Ovary (tissue), 9 donors: ENCODE measurements around the gene NRTN. TPM values are rescaled to one million over a fixed set of nuclear protein-coding genes. Genes with fewer than 3 reads are reported as not detected.
A peak's percentile ranks its signal among the peaks of the same experiment; 100 is the strongest.
"Not testable (repeated sequence)": the region's sequence is repeated elsewhere in the genome, so short reads cannot be mapped to it uniquely, and the experiment has no call there.

Experiments used
- DNase-seq, 5 donors: peaks; one replicate each; pipeline ENCODE4 v3.0.0-alpha.2; 2019 to 2020
- H3K27ac ChIP-seq, 2 donors: fragments of 200-600 bp; one replicate each; pipeline versions ENCODE4 v1.5.1 to v1.8.0; 2019 to 2022
- H3K27me3 ChIP-seq: fragments of 200-600 bp; one replicate; pipeline ENCODE4 v1.8.0; 2022
- H3K36me3 ChIP-seq: fragments of 200-600 bp; sonication (generic); one replicate; pipeline ENCODE4 v1.5.1; 2019
- H3K4me1 ChIP-seq: one replicate; pipeline ENCODE4 v1.8.1; 2013; ENCODE audit warnings: mild to moderate bottlenecking, moderate library complexity; ENCODE audit not compliant: insufficient read depth
- H3K4me3 ChIP-seq: fragments of 200-600 bp; sonication (generic); one replicate; pipeline ENCODE4 v1.5.1; 2017
- H3K9me3 ChIP-seq, 2 donors: fragments of 200-600 bp in 1 of 2; sonication (generic) in 1 of 2; one replicate each; pipeline versions ENCODE4 v1.5.1 to v1.8.1; 2013 to 2019; ENCODE audit warnings: mild to moderate bottlenecking in 1 of 2, moderate library complexity in 1 of 2
- EP300 ChIP-seq: sonication (generic); formaldehyde crosslinking; IDR thresholded peaks from one replicate; pipeline ENCODE4 v1.6.1; 2017; ENCODE audit warnings: antibody characterized with exemption
- POLR2A ChIP-seq: fragments of 450-650 bp; IDR thresholded peaks from one replicate; pipeline ENCODE4 v1.6.1; 2017; ENCODE audit warnings: antibody characterized with exemption, mild to moderate bottlenecking, moderate library complexity
- WGBS, 3 donors: extraction: QIAGEN DNeasy Blood & Tissue Kit in 1 of 3; methylation state at CpG; one replicate each; pipeline versions ENCODE4 v1.1.5 to v1.1.7; 2013 to 2017; 5-methylcytosine and 5-hydroxymethylcytosine counted together
- intact Hi-C, 4 donors: fragments of 100-400 bp; cut with DNase I; formaldehyde crosslinking; loops; one replicate each; pipeline versions ENCODE4 v1.11.0 to v1.15.1; 2022 to 2023
- polyA plus RNA-seq, 2 donors: library from polyadenylated mRNA; stranded (reverse); fragments of 200-250 nt in 1 of 2; fragments of 350-450 nt in 1 of 2; fragmentation: Illumina TruSeq in 1 of 2; extraction: RNeasy Lipid Tissue Mini Kit (QIAGEN cat#74804) in 1 of 2; gene quantifications; one replicate each; pipeline ENCODE4 v1.2.3, GENCODE V29; 2013 to 2014
- total RNA-seq, 7 donors: library from RNA; depleted of rRNA in 2 of 7; stranded (reverse); fragments of >200 nt in 2 of 7; fragmentation: NEBNext Ultra II Directional in 3 of 7; extraction: Animal tissue kit (Norgen Biotek cat#: 25700) in 3 of 7; gene quantifications; one replicate each; pipeline versions ENCODE4 v1.1.0 to v1.2.4, GENCODE V29; 2016 to 2023
- TF ChIP-seq, protein P1 (sequence below), 3 donors: fragments of 450-650 bp in 2 of 3; fragments of 200-600 bp in 1 of 3; IDR thresholded peaks; one replicate each; pipeline versions ENCODE4 v1.5.1 to v1.8.0; 2016 to 2022; ENCODE audit warnings: antibody characterized with exemption in 3 of 3, mild to moderate bottlenecking in 1 of 3
- donor health status: DM: no; HTN: no; CAD: no; lungs with moderate emphysema.
- donor health status: DM: no; HTN: no; CAD: no.
- donor health status: Bipolar disorder and iron deficiency.
- donor health status: DM: yes; HTN: yes; CAD: no.
- donor health status: DM: no; HTN: no; CAD: no.
- donor health status: DM: yes; HTN: yes; CAD: no.

Gene NRTN
- total and polyA plus RNA-seq, 9 donors = 0.11 to 2.8 (median 0.65) TPM; not detected in 4

DNA sequence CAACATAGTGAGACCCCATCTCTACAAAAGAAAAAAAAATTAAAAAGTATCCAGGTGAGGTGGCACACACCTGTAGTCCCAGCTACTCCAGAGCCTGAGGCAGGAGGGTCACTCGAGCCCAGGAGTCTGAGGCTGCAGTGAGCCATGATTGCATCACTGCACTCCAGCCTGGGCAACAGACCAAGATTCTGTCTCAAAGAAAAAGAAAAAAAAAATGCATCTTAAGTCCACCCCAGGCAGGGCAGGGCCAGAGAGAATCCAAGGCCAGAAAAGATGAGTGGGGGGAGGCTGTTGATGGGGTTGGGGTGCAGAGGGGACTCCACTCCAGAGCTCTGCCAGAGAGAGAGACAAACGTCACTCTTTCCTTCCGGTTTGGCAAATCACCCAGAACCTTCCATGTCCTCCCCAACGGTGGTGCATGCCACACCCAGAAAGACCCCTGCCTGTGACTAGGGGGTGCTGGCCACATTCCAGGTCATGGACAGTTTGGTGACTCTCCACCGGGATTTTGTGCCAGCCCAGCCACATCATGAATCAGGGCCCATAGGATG, 46.0 kb downstream of the NRTN start:
- intact Hi-C loops = no loop called here

DNA sequence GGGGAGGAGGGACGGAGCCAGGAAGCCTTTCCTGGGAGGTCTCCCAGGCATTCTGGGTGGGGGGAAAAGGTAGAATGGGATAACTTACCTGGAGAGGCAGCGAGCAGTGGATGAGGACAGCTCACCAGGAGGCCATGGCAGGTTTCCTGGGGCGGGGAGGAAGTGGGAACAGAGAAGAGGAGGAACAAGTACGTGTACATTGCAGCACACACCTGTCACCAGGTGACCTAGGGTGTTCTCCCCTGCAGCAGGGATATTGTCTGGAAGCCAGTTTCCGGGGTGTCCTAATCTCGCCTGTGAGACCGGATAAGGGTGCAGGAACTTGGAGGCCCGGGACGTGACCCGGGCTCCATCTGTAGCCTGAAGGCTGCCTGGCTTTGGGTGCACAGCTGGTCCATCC, 46.4 kb downstream of the NRTN start, which contains the start of gene FUT3:
FUT3 (minus strand) TSS at position 148 of the 400 bp plus-strand sequence.
- TF ChIP-seq POLR2A (no peak), EP300 (no peak)
- TF ChIP-seq, protein P1, sequence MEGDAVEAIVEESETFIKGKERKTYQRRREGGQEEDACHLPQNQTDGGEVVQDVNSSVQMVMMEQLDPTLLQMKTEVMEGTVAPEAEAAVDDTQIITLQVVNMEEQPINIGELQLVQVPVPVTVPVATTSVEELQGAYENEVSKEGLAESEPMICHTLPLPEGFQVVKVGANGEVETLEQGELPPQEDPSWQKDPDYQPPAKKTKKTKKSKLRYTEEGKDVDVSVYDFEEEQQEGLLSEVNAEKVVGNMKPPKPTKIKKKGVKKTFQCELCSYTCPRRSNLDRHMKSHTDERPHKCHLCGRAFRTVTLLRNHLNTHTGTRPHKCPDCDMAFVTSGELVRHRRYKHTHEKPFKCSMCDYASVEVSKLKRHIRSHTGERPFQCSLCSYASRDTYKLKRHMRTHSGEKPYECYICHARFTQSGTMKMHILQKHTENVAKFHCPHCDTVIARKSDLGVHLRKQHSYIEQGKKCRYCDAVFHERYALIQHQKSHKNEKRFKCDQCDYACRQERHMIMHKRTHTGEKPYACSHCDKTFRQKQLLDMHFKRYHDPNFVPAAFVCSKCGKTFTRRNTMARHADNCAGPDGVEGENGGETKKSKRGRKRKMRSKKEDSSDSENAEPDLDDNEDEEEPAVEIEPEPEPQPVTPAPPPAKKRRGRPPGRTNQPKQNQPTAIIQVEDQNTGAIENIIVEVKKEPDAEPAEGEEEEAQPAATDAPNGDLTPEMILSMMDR (IDR thresholded peaks at IDR 0.05) = no peak
- 69 to 74% (median 72%) methylated on average over 10 of the region's 10 CpGs for WGBS, 3 donors
- intact Hi-C loops = no loop called here
- Histone ChIP-seq H3K4me3 (no peak within 1 kb of the TSS), H3K4me1 (no peaks in the 10 kb centered on the region), H3K27me3 (no peaks in the 10 kb centered on the region), H3K27ac (no peak within 1 kb of the TSS), H3K9me3 (no peaks in the 10 kb centered on the region), H3K36me3 (no peaks in the 10 kb centered on the region)
- no peak for DNase-seq

More for the DNA sequence above, 46.0 kb downstream of the NRTN start:
- H3K36me3 ChIP-seq = no peaks in the 10 kb centered on the region
- no peak overlapping the region for H3K27ac ChIP-seq
- no peaks in the 10 kb centered on the region for H3K9me3 ChIP-seq
- TF ChIP-seq, protein P1 (IDR thresholded peaks at IDR 0.05) = no peak
- no peak for TF ChIP-seq POLR2A
- no peak for TF ChIP-seq EP300
- H3K27me3 ChIP-seq = no peaks in the 10 kb centered on the region
- DNase-seq = peak in 3 of 5 donors; percentile 19 to 55 (median 37)
- no peaks in the 10 kb centered on the region for H3K4me1 ChIP-seq
- 2 to 7% (median 5%) methylated on average over 5 of the region's 5 CpGs for WGBS, 3 donors
- H3K4me3 ChIP-seq = no peak overlapping the region

DNA sequence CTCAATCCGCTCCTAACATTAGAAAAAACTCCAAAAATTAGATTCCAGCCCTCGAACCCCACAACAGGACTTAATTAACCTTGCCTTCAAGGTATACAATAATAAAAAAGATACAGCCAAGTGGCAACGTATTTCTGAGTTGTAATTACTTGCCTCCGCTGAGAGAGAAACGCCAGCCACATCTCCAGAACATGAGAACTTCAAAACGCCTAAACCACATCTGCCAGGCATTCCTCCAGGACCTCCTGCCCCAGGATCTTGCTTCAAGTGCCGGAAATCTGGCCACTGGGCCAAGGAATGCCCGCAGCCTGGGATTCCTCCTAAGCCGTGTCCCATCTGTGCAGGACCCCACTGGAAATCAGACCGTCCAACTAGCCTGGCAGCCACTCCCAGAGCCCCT, 49.3 kb downstream of the NRTN start:
- H3K4me1 ChIP-seq, H3K4me3 ChIP-seq, H3K36me3 ChIP-seq, intact Hi-C loops, DNase-seq, H3K9me3 ChIP-seq, H3K27me3 ChIP-seq, H3K27ac ChIP-seq: not testable (repeated sequence)
- 73 to 78% (median 77%) methylated on average over 10 of the region's 10 CpGs for WGBS, 3 donors

DNA sequence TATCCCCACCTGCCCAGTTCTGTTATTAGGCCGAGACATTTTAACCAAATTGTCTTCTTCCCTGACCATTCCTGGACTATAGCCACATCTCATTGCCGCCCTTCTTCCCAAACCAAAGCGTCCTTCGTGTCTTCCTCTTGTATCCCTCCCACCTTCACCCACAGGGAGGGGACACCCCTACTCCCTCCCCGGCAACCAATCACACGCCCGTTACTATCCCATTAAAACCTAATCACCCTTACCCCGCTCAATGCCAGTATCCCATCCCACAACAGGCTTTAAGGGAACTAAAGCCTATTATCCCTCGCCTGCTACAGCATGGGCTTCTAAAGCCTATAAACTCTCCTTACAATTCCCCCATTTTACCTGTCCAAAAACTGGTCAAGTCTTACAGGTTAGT, 50.3 kb downstream of the NRTN start:
- DNase-seq, H3K27ac ChIP-seq, H3K27me3 ChIP-seq, H3K4me3 ChIP-seq, intact Hi-C loops, H3K4me1 ChIP-seq, H3K36me3 ChIP-seq, H3K9me3 ChIP-seq: not testable (repeated sequence)
- WGBS, 3 donors = 52 to 60% (median 56%) methylated on average over 9 of the region's 9 CpGs

DNA sequence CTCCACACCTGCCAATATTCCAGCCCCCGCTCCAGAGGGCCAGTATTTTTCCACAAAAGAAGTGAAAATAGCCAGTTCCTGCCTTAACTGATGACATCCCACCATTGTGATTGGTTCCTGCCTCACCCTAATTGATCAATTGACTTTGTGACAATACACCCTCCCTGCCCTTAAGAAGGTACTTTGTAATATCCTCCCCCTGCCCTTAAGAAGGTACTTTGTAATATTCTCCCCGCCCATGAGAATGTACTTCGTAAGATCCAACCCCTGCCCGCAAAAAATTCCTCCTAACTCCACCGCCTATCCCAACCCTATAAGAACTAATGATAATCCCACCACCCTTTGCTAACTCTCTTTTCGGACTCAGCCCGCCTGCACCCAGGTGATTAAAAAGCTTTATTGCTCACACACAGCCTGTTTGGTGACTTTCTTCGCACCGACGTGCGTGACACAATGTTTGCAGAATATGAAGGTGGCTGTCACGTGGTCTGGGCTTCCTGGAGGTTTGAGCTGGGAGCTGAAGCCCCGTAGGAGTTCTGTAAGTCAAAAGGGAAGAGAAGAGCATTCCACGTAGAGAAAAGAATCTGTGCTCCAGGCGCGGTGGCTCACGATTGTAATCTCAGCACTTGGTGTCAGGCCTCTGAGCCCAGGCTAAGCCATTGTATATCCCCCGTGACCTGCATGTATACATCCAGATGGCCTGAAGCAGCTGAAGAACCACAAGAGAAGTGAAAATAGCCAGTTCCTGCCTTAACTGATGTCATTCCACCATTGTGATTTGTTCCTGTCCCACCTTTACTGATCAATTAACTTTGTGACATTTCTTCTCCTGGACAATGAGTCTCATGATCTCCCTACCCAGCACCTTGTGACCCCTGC, 52.6 kb downstream of the NRTN start:
- no peaks in the 10 kb centered on the region for H3K9me3 ChIP-seq
- no peaks in the 10 kb centered on the region for H3K27me3 ChIP-seq
- H3K27ac ChIP-seq = no peak overlapping the region
- H3K36me3 ChIP-seq = no peaks in the 10 kb centered on the region
- no peak overlapping the region for H3K4me3 ChIP-seq
- intact Hi-C loops = no loop called here
- 87 to 89% (median 88%) methylated on average over 18 of the region's 18 CpGs for WGBS, 3 donors
- no peak for DNase-seq
- no peaks in the 10 kb centered on the region for H3K4me1 ChIP-seq
- TF ChIP-seq, protein P1 (IDR thresholded peaks at IDR 0.05) = no peak
- no peak for TF ChIP-seq EP300
- no peak for TF ChIP-seq POLR2A
